ENCODE results near the gene ZNF627.
A peak's percentile ranks its signal among the peaks of the same experiment; 100 is the strongest.

Gene ZNF627

GRCh38 chr19:11597202-11598102 lies at the start of gene ZNF627:
ZNF627 (plus strand) TSS chr19:11597483; CDS start chr19:11597628, 145 bp downstream.
- peak within 1 kb of the TSS; percentile 79 for H3K4me3 ChIP-seq (ENCODE audit: low read depth, low read length)

DNA sequence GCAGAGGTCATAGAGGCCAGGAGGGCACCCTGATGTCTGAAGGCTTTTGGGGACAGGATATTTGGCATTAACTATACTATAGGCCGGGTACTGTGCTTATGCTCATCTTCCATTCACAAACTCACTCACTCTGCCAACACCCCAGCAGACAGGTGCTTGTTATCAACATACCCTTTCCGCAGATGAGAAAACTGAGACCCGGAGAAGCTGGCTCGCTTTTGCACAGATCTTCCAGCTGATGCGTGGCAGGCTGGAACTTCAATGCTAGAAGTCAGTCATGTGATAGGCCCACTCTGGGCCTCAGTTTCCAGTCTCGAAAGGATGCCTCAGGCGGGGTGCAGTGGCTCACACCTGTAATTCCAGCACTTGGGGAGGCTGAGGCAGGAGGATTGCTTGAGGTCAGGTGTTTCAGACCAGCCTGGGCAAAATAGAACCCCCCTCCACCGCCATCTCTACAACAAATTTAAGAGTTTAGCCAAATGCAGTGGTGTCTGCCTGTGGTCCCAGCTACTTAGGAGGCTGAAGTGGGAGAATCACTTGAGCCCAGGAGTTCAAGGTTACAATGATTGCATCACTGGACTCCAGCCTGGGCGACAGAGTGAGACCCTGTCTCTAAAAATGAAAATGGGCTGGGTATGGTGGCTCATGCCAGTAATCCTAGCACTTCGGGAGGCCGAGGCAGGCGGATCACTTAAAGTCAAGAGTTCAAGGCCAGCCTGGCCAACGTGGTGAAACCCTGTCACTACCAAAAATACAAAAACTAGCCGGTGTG lies 49.2 kb upstream of the ZNF627 start:
- TF ChIP-seq CTCF (IDR thresholded peaks at IDR 0.05; ENCODE audit: low read depth, low read length): no peak

More at GRCh38 chr19:11597202-11598102, at the start of gene ZNF627:
- TF ChIP-seq CTCF (IDR thresholded peaks at IDR 0.05; ENCODE audit: low read depth, low read length): no peak

GRCh38 chr19:11549386-11549953 lies 47.8 kb upstream of the ZNF627 start:
- no peak for TF ChIP-seq CTCF (IDR thresholded peaks at IDR 0.05; ENCODE audit: low read depth, low read length)
- H3K4me3 ChIP-seq (ENCODE audit: low read depth, low read length): no peak overlapping the region

More for the DNA sequence above, 49.2 kb upstream of the ZNF627 start:
- no peak overlapping the region for H3K4me3 ChIP-seq (ENCODE audit: low read depth, low read length)

DNA sequence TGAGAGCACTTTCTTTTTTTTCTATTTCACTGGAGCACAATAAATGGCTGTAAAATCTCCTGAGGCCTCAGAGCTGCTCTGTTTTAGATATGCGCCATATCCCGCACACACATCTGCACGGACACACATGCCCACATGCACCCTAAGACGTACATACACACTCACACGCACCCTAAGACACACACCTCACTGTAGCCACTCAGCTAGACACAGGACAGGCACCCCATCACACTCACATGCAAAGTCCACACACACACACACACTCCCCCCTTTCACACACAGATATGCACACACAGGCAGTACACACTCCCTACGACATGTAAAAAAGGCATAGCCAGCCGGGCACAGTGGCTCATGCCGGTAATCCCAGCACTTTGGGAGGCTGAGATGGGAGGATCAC lies 47.0 kb upstream of the ZNF627 start:
- H3K4me3 ChIP-seq (ENCODE audit: low read depth, low read length): no peak overlapping the region
- no peak for TF ChIP-seq CTCF (IDR thresholded peaks at IDR 0.05; ENCODE audit: low read depth, low read length)

GRCh38 chr19:11551603-11552235 lies 45.6 kb upstream of the ZNF627 start:
- no peak overlapping the region for H3K4me3 ChIP-seq (ENCODE audit: low read depth, low read length)
- TF ChIP-seq CTCF (IDR thresholded peaks at IDR 0.05; ENCODE audit: low read depth, low read length): peak; percentile 35

- TF ChIP-seq CTCF (IDR thresholded peaks at IDR 0.05; ENCODE audit: low read depth, low read length): no peak
- H3K4me3 ChIP-seq (ENCODE audit: low read depth, low read length): no peak overlapping the region
Observed at GRCh38 chr19:11552666-11553372, 44.5 kb upstream of the ZNF627 start.

Measured in WI38 (cell line).